BE2C (cell line): ENCODE data around the gene RSPH1.

Experiments
- DNase-seq: peaks from one replicate; pipeline ENCODE4 v3.0.0-alpha.2; 2020
- H3K27me3 ChIP-seq: fragments of 250-450 bp; sonication (Bioruptor Pico); 2 replicates; pipeline ENCODE4 v1.5.1; 2020; ENCODE audit warnings: mild to moderate bottlenecking
- H3K36me3 ChIP-seq: fragments of 250-450 bp; sonication (Bioruptor Pico); 2 replicates; pipeline ENCODE4 v1.5.1; 2020; ENCODE audit warnings: mild to moderate bottlenecking
- H3K4me1 ChIP-seq: fragments of 250-450 bp; sonication (Bioruptor Pico); 2 replicates; pipeline ENCODE4 v1.5.1; 2020
- H3K4me3 ChIP-seq: 2 replicates; pipeline ENCODE4 v1.5.1; 2011; ENCODE audit warnings: low read depth, low read length
- H3K9me3 ChIP-seq: fragments of 250-450 bp; sonication (Bioruptor Pico); 2 replicates; pipeline ENCODE4 v1.5.1; 2020
- CTCF ChIP-seq: IDR thresholded peaks from 2 replicates; pipeline ENCODE4 v1.5.1; 2012; ENCODE audit warnings: mild to moderate bottlenecking, low read depth, low read length

Gene RSPH1

GRCh38 chr21:42513151-42513984 is 17.3 kb upstream of the RSPH1 start, which contains the start of gene SLC37A1:
TSS of gene SLC37A1 (plus strand) at chr21:42513852. CDS start at chr21:42518455, 4,603 bp downstream.
- no peaks in the 10 kb centered on the region for H3K9me3 ChIP-seq
- peak within 1 kb of the TSS; percentile 70 for H3K4me3 ChIP-seq
- no peak for TF ChIP-seq CTCF
- no peak for DNase-seq
- peaks cover 3% of the 10 kb centered on the region for H3K27me3 ChIP-seq
- no peaks in the 10 kb centered on the region for H3K36me3 ChIP-seq
- H3K4me1 ChIP-seq, result no peaks in the 10 kb centered on the region

GRCh38 chr21:42512346-42513034 is 16.5 kb upstream of the RSPH1 start:
- Histone ChIP-seq H3K4me3 (no peak overlapping the region), H3K27me3 (peaks cover 3% of the 10 kb centered on the region), H3K9me3 (no peaks in the 10 kb centered on the region), H3K36me3 (no peaks in the 10 kb centered on the region), H3K4me1 (no peaks in the 10 kb centered on the region)
- TF ChIP-seq CTCF, result no peak
- DNase-seq, result no peak

DNA sequence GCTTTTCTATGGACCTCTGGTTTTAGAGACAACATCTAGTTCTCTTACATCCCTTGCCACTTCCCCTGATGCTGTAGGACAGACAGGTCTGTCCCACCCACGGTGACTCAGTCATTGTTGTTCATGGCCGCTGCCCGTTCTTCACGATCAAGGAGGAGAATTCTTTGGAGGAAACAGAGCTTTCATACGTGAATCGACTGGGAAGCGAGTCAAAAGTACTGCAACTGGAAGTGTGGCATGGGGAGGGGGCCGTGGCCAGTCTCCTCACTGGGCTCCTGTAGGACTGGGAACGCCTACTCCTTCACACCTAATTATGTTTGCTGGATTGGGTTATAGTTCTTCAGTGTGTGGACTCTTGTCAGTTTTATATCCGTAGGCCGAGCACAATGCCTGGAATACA is 13.2 kb upstream of the RSPH1 start:
- Histone ChIP-seq H3K9me3 (no peaks in the 10 kb centered on the region), H3K36me3 (no peaks in the 10 kb centered on the region), H3K4me1 (no peaks in the 10 kb centered on the region), H3K4me3 (no peak overlapping the region), H3K27me3 (peaks cover 3% of the 10 kb centered on the region)
- DNase-seq, result no peak
- TF ChIP-seq CTCF, result no peak

DNA sequence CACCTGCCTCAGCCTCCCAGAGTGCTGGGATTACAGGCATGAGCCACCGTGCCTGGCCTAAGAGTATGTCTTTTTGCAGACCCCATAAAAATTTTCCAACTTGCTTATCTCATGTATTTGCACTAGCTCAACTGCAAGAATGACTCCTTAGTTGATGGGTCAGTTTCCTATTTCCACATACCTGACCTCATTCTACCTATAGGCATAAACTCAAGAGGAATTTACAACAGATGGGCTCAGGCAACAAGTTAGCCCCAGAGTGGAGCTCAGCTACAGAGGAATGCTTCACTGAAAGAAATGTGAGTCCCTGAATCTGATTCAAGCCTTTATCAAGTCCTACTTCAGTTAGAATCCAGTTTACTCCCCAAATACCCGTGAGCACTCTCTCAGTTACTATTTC is 12.3 kb upstream of the RSPH1 start:
- DNase-seq, result no peak
- H3K4me1 ChIP-seq, result no peaks in the 10 kb centered on the region
- no peaks in the 10 kb centered on the region for H3K9me3 ChIP-seq
- H3K4me3 ChIP-seq, result no peak overlapping the region
- TF ChIP-seq CTCF, result no peak
- H3K27me3 ChIP-seq, result no peaks in the 10 kb centered on the region
- H3K36me3 ChIP-seq, result no peaks in the 10 kb centered on the region

- no peaks in the 10 kb centered on the region for H3K4me1 ChIP-seq
- no peaks in the 10 kb centered on the region for H3K9me3 ChIP-seq
- DNase-seq, result no peak
- no peaks in the 10 kb centered on the region for H3K27me3 ChIP-seq
- no peaks in the 10 kb centered on the region for H3K36me3 ChIP-seq
- no peak for TF ChIP-seq CTCF
- H3K4me3 ChIP-seq, result no peak overlapping the region
These were observed 11.4 kb upstream of the RSPH1 start for GRCh38 chr21:42507418-42507817.
